Vagina (tissue), 2 donors: ENCODE data around the gene C17orf100.

Experiments used
- CTCF ChIP-seq, 3 experiments: fragments of 450-650 bp in 2 of 3; fragments of 200-600 bp in 1 of 3; sonication (generic) in 1 of 3; IDR thresholded peaks; one replicate each; pipeline ENCODE4 v1.5.1; 2017 to 2019; ENCODE audit warnings: antibody characterized with exemption in 3 of 3, mild to moderate bottlenecking in 2 of 3, moderate library complexity in 2 of 3
- POLR2A ChIP-seq, 2 donors: fragments of 450-650 bp; IDR thresholded peaks; one replicate each; pipeline ENCODE4 v1.6.1; 2017; ENCODE audit warnings: antibody characterized with exemption in 2 of 2, mild to moderate bottlenecking in 2 of 2, moderate library complexity in 2 of 2
- POLR2AphosphoS5 ChIP-seq, 2 donors: sonication (generic); formaldehyde crosslinking; IDR thresholded peaks; one replicate each; pipeline ENCODE4 v1.9.0; 2017; ENCODE audit warnings: antibody characterized with exemption in 2 of 2, mild to moderate bottlenecking in 2 of 2, low read depth in 1 of 2; ENCODE audit not compliant: insufficient read depth in 1 of 2

- TF ChIP-seq CTCF (IDR thresholded peaks at IDR 0.05) (no peak), POLR2AphosphoS5 (IDR thresholded peaks at IDR 0.05; ENCODE audit: insufficient read depth in 1 of 2, low read depth in 1 of 2) (no peak), POLR2A (IDR thresholded peaks at IDR 0.05) (no peak)
Measured at GRCh38 chr17:6654841-6655731, 3.5 kb downstream of the C17orf100 start.
